Measurements from ENCODE around the gene TBC1D16.

TBC1D16 gene

GRCh38 chr17:79916991-79917901 is 118.4 kb downstream of the TBC1D16 start:
- DNase-seq (ENCODE audit: low spot score) (no peak), FAIRE-seq (no peak)

GRCh38 chr17:79916506-79916905 is 119.2 kb downstream of the TBC1D16 start:
- FAIRE-seq (no peak), DNase-seq (ENCODE audit: low spot score) (no peak)

DNA sequence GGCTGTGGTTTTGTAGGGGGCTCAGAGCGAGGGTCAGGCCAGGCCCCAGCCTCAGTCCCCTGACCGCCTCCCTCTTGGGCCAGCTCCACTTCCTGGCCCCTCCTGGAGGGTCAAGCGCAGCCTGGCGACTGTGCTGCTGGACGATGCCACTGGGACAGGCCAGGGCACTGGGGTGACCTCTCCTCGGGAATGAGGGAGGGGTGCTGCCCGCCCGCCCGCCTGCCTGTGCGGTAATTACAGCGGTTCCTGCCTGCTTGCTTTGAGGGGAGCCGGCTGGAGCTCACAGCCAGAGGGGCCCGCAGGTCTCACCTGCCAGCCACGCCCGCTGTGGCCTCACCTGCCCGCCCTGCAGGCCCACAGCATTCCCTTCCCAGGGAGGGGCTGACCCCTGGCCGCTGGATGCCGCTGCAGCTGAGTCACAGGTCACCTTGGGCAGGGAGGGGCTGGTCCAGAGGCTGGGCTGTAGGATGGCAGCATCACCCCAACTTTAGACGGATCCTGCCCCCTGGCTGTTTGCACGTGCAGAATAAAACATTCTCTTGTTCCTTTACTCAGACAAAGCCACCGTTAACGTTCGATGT is 119.7 kb downstream of the TBC1D16 start:
- peak; percentile 10 for DNase-seq (ENCODE audit: low spot score)
- no peak for FAIRE-seq

DNA sequence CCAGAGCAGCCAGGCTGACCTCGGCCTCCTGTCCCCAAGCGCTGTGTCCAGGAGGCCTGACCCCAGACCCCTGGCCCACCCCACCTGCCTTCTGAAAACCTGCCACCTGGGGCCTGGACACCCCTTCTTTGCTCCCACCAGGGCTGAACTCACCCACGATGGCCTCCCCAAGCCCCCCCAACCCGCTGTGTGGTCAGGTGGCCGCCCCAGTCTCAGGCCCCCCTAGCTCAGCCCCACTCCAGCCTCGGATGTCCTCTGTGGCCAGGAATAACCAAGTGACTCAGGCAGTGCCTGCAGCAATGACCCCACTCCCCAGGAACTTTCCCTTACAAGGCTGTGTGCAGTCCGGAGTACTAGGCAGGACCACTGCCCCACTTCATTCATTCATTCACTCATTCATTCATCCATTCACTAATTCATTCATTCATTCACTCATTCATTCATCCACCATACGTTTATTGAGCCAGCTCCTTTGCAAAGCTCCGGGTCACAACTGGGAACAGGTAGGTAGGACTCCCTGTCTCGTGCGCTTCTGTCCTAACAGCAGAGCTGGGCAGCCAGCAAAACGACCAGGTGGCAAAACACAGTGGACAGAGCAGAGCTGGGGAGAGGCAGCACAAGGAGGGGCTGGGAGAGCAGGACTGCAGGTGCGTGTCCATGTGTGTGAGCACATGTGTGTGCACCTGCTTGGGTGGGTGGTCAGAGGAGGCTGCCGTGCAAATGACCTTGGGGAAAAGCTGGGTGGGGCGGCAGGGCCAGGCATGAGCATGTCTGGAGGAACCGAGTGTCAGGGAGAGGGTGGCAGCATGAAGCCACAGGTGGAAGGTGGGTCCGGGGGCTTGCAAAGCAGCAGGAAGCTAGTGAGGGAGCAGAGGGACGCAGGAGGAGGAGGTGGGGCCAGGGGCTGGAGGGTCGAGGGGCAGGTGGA is 120.6 kb downstream of the TBC1D16 start:
- no peak for FAIRE-seq
- no peak for DNase-seq (ENCODE audit: low spot score)

- FAIRE-seq: no peak
- no peak for DNase-seq (ENCODE audit: low spot score)
Measured at GRCh38 chr17:79913896-79914812, 121.5 kb downstream of the TBC1D16 start.

- DNase-seq (ENCODE audit: low spot score): no peak
- FAIRE-seq: no peak
Measured at GRCh38 chr17:79913451-79913850, 122.2 kb downstream of the TBC1D16 start.

DNA sequence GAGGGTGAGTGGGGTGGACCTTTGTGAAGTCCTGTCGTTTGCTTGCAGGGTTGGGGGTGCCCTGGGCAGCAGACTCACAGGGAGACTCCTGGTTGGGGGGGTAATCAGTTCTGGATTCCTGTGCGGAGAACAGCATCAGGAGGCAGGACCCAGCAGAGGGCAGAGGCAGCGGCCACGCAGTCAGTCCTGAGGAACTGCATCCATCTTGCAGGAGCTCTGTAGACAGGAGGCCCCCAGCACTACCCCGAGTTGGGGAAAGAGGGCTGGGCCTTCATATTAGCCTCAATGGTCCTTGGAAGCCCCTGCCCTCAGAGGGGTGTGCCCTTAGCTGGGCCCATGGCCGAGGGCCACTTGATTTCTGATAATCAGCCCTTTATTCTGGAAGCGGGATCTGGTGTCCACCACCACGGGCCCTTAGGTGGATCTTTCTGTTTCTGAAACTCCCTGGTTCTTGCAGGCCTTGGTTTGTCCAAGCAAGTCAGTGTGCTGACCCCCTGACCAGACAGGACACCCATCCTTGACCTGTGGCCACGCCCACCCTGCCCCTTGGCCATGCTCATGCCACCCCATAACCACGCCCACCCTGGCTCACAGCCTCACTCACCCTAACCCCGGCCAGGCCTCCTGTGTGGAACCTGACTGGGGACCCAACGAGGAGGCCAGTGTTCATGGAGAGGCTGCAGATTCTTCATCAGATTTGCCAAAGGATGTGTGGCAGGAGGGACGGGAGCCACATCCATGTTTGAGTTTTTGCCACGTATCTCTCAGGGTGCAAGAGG is 122.9 kb downstream of the TBC1D16 start:
- FAIRE-seq (no peak), DNase-seq (ENCODE audit: low spot score) (no peak)

GRCh38 chr17:79911430-79912399 is 124.0 kb downstream of the TBC1D16 start:
- no peak for DNase-seq (ENCODE audit: low spot score)
- no peak for FAIRE-seq

- FAIRE-seq: no peak
- DNase-seq (ENCODE audit: low spot score): no peak
Measured at GRCh38 chr17:79910985-79911361, 124.7 kb downstream of the TBC1D16 start.

GRCh38 chr17:79909121-79909520 is 126.6 kb downstream of the TBC1D16 start:
- DNase-seq (ENCODE audit: low spot score) (no peak), FAIRE-seq (no peak)

- no peak for FAIRE-seq
- no peak for DNase-seq (ENCODE audit: low spot score)
Measured at GRCh38 chr17:79907850-79908249, 127.8 kb downstream of the TBC1D16 start.

GRCh38 chr17:79907217-79907715 is 128.4 kb downstream of the TBC1D16 start:
- DNase-seq (ENCODE audit: low spot score): no peak
- no peak for FAIRE-seq

- no peak for FAIRE-seq
- peak; percentile 13 for DNase-seq (ENCODE audit: low spot score)
Measured at GRCh38 chr17:79905832-79906231, 129.8 kb downstream of the TBC1D16 start.

- no peak for DNase-seq (ENCODE audit: low spot score)
- no peak for FAIRE-seq
Measured at GRCh38 chr17:79904865-79905264, 130.8 kb downstream of the TBC1D16 start.

- DNase-seq (ENCODE audit: low spot score) (no peak), FAIRE-seq (no peak)
Measured at GRCh38 chr17:79902146-79902791, 133.4 kb downstream of the TBC1D16 start.

DNA sequence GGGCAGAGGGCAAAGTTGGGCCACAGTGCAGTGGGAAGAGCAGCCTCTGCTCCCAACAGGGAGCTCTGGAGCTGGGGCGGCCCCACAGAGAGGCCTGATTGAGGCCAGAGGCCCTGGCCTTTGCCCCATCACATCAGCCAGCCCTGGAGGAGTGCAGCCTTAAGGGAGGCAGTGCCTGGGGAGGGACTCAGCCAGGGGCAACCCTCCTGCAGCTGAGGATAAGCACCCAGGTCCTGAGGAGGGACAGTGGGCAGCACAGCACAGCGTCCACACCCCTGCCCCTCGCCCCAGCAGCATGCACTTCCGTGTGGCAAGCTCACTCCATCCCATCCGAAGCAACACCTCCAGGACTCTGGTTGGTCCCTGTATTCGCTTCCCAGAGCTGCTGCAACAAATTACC is 134.5 kb downstream of the TBC1D16 start:
- FAIRE-seq (no peak), DNase-seq (ENCODE audit: low spot score) (no peak)

- DNase-seq (ENCODE audit: low spot score) (no peak), FAIRE-seq (no peak)
Measured at GRCh38 chr17:79899584-79899983, 136.1 kb downstream of the TBC1D16 start.
